ENCODE results near the gene LYPD4.

LYPD4 gene

DNA sequence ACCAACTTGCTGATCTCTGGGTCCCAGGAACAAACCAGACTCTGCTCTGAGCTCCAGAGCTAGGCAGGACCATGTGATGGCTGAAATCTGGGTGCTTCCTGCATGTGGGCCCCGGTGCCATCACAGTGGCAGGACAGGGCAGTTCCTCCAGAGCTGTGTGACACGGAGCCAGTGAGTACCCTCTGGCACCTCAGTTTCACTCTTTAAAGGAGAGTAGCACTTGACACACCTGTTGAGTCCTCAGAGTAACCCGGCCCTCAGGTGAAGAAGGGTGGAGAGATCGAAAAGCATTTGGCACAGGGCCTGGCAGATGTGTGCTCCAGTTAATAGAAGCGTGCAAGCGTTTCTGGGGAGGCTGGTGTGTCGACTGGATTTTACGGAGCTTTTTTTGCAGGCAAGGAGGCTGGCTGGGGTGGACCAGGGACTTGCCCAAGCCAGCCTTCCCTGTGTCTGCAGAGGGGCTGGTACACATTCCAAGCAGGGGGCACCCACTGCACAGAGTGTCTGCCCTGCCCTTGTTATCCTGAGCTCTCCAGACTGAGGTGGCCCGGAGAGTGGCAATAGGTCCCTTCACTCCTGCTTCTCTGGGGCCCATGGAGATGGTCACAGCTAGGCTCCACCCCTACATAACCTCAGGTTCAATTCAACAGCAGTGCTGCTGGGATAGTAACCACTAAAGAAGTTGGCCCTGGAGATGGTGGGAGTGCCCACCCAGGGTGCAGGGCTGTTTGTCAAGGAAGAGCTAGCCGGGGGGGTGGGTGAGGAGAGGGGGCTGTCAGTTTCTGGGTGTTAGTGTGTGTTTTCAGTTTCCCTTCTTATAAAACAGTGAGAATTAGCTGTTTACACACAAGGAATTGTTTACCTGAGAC is 23.9 kb upstream of the LYPD4 start:
- H3K9me3 ChIP-seq = no peaks in the 10 kb centered on the region
- H3K4me3 ChIP-seq = peak overlapping the region; percentile 31; the same call in 1 of the 2 replicates
- TF ChIP-seq Cebpa-rat (IDR thresholded peaks at IDR 0.05) = no peak
- peak overlapping the region; percentile 74 for H3K9ac ChIP-seq
- peaks cover 94% of the 10 kb centered on the region for H4K20me1 ChIP-seq
- peaks cover 91% of the 10 kb centered on the region for H3K36me3 ChIP-seq
- no peaks in the 10 kb centered on the region for H3K27me3 ChIP-seq
- H3K4me1 ChIP-seq = peaks cover 100% of the 10 kb centered on the region
- peak overlapping the region; percentile 97 for H3K27ac ChIP-seq
- peak overlapping the region; percentile 99 for H3K4me2 ChIP-seq

DNA sequence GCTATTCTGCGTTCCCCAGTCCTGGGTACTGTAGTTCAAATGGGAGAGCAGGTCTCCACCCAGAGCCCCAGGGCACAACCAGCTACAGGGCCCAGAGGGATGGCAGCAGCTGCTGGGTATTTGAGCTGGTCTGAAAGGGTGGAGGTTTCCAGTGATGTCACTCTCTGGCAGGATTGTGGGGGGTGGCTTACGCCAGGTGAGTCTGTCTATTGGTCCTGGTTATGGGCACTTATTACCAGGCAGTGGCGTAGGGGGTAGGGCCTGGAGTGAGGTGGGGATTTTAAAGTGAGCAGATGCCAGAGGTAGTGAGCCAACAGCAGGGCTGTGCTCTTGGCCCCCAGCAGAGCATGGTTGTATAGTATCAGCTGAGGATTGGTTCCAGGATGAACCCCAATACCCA is 21.8 kb upstream of the LYPD4 start:
- Histone ChIP-seq H4K20me1 (peaks cover 100% of the 10 kb centered on the region), H3K4me3 (no peak overlapping the region), H3K27ac (peak overlapping the region; percentile 55; the same call in 1 of the 2 replicates), H3K4me2 (peak overlapping the region; percentile 99), H3K27me3 (no peaks in the 10 kb centered on the region), H3K9me3 (no peaks in the 10 kb centered on the region), H3K4me1 (peaks cover 100% of the 10 kb centered on the region), H3K9ac (peak overlapping the region; percentile 74), H3K36me3 (peaks cover 100% of the 10 kb centered on the region)
- no peak for TF ChIP-seq Cebpa-rat (IDR thresholded peaks at IDR 0.05)

DNA sequence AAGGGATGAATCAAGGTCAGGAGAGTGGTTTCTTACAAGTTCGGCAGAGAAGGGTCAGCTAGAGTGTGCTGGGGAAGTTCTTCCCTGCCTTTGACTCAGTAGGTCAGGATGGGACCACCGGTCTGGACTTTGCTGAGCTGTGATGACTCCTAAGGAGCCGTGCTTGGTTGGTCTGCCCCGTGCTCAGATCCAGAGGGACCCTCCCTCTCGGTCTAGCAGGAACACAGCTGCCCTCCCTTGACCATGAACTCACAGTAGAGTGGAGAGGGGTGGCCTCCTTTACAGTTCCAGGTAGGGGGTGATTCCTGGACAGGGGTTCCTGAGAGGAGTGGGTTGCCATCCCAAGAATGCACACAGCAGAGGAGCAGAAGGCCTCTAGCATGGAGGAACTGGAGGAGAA is 19.9 kb upstream of the LYPD4 start:
- H3K9me3 ChIP-seq = no peaks in the 10 kb centered on the region
- peaks cover 86% of the 10 kb centered on the region for H3K4me1 ChIP-seq
- H3K4me2 ChIP-seq = peak overlapping the region; percentile 99
- H3K9ac ChIP-seq = peak overlapping the region; percentile 100
- H3K27me3 ChIP-seq = no peaks in the 10 kb centered on the region
- H3K4me3 ChIP-seq = no peak overlapping the region
- peaks cover 88% of the 10 kb centered on the region for H3K36me3 ChIP-seq
- no peak for TF ChIP-seq Cebpa-rat (IDR thresholded peaks at IDR 0.05)
- peak overlapping the region; percentile 48 for H3K27ac ChIP-seq
- H4K20me1 ChIP-seq = peaks cover 88% of the 10 kb centered on the region

DNA sequence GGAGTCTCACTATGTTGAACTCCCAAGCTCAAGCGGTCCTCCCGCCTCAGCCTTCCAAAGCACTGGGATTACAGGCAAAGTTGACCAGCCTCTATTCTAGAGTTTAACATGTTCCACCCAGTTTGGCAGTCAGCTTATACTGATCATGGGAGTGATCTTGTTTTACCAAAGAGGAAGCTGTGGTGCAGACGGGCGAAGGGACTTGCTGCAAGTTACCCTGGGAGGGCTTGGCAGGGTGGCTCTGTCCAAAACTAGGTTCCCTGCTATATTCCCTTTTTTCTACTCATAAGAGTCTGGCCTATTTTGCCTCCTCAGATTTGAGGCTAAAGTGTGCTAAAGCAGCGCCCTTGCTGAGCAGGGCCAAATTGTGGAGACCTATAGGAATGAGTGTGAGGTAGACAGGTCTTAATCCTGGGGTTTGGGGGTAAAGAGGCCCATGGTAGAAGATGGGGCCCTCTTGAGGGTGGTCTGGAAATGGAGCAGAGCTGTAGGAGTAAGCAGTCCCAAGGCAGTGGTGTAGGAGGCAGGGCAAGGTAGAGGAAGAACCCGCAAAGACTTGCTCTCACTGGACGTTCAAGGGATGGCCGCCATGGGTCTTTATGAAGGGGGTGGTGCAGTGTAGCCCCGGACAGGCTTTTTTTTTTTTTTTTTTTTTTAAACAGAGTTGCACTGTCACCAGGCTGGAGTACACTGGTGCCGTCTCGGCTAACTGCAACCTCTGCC is 18.9 kb upstream of the LYPD4 start:
- H3K4me3 ChIP-seq = peak overlapping the region; percentile 98
- peaks cover 85% of the 10 kb centered on the region for H3K4me1 ChIP-seq

DNA sequence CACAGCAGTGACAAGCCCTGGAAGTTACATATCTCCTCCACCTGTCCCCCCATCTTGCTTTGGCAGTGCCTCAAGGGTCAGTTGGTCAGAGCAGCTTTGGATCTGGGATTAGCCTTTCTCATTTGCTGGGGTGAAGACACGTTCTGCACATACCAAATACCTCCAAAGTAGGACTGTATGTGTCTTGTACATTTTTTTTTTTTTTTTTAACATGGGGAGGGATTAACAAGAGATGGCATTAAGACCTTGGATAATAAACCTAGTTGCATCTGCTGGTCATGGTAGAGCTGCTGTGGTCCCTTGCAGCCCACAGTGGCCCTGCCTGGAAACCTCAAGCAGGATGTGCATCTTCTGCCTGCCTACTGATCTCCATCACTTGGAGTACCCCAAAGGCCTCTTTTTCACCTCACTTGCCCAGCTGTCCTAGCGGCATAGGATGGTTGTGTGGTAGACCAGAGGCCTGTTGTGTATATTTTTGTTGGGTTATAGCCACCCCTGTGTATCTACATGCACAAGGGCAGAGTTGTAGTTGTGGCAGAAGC is 18.0 kb upstream of the LYPD4 start:
- peaks cover 69% of the 10 kb centered on the region for H4K20me1 ChIP-seq
- H3K4me3 ChIP-seq = peak overlapping the region; percentile 98
- H3K9me3 ChIP-seq = no peaks in the 10 kb centered on the region
- H3K27me3 ChIP-seq = no peaks in the 10 kb centered on the region
- H3K36me3 ChIP-seq = peaks cover 70% of the 10 kb centered on the region
- H3K4me1 ChIP-seq = peaks cover 85% of the 10 kb centered on the region
- peak overlapping the region; percentile 100 for H3K27ac ChIP-seq
- H3K4me2 ChIP-seq = peak overlapping the region; percentile 99
- TF ChIP-seq Cebpa-rat (IDR thresholded peaks at IDR 0.05) = no peak
- peak overlapping the region; percentile 100 for H3K9ac ChIP-seq

More for the DNA sequence above, 18.9 kb upstream of the LYPD4 start:
- Histone ChIP-seq H3K9me3 (no peaks in the 10 kb centered on the region), H3K4me2 (peak overlapping the region; percentile 99), H3K27me3 (no peaks in the 10 kb centered on the region), H4K20me1 (peaks cover 77% of the 10 kb centered on the region), H3K9ac (peak overlapping the region; percentile 100), H3K36me3 (peaks cover 78% of the 10 kb centered on the region), H3K27ac (peak overlapping the region; percentile 100)
- no peak for TF ChIP-seq Cebpa-rat (IDR thresholded peaks at IDR 0.05)

DNA sequence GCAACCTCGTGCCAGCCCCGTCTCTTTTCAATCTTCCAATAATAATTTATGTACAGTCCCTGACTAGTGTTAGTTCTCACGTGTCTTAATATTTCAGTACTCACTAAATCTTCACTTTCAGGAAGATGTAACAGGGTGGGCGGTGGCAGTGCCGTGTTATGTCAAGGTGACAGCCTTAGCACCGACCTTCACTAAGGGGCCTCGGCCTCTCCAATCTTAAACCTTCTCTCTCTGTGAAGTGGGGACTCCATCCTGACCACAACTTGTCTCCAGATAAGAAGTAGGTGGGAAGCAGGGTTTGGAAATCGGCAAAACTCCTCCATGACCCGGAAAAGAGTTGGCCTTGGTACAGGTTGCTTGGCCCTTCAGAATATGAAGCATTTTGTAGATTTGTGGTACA is 17.4 kb upstream of the LYPD4 start:
- Histone ChIP-seq H3K4me1 (peaks cover 83% of the 10 kb centered on the region), H3K27ac (peak overlapping the region; percentile 100; the same call in 1 of the 2 replicates), H3K4me2 (peak overlapping the region; percentile 99), H3K36me3 (peaks cover 63% of the 10 kb centered on the region), H3K9ac (peak overlapping the region; percentile 100), H3K27me3 (no peaks in the 10 kb centered on the region), H3K9me3 (no peaks in the 10 kb centered on the region), H3K4me3 (peak overlapping the region; percentile 98), H4K20me1 (peaks cover 62% of the 10 kb centered on the region)
- TF ChIP-seq Cebpa-rat (IDR thresholded peaks at IDR 0.05) = no peak

DNA sequence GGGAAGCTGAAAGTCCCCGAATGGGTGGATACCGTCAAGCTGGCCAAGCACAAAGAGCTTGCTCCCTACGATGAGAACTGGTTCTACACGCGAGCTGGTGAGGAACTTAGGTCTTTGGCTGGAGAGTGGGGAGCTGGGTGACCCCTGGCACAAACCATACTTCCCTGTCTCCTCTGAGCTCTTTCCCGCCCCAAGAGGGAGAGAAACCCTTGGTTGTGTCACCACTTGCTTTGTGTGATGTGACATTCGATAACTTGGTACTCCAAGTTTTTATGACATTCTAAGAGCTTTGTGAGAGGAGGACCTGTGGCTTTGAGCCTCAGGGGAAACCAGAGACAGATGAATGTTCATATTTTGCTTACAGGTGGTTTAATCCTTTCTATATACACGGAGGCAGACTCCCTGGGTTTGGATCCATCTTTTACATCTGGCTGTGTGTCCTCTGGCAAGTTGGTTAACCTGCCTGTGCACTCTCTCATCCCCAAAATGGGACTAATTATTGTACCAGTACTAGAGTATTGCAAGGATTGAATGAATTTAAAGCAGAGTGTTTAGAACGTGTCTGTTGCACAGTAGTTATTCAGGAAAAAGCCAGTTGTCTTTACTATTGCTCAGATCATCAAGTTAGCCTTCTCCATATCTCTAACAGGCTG is 16.8 kb upstream of the LYPD4 start:
- Histone ChIP-seq H3K4me2 (peak overlapping the region; percentile 99), H3K4me3 (peak overlapping the region; percentile 98), H3K9me3 (no peaks in the 10 kb centered on the region), H3K27ac (peak overlapping the region; percentile 100), H3K9ac (peak overlapping the region; percentile 100), H4K20me1 (peaks cover 56% of the 10 kb centered on the region), H3K4me1 (peaks cover 77% of the 10 kb centered on the region), H3K27me3 (no peaks in the 10 kb centered on the region), H3K36me3 (peaks cover 57% of the 10 kb centered on the region)
- no peak for TF ChIP-seq Cebpa-rat (IDR thresholded peaks at IDR 0.05)

DNA sequence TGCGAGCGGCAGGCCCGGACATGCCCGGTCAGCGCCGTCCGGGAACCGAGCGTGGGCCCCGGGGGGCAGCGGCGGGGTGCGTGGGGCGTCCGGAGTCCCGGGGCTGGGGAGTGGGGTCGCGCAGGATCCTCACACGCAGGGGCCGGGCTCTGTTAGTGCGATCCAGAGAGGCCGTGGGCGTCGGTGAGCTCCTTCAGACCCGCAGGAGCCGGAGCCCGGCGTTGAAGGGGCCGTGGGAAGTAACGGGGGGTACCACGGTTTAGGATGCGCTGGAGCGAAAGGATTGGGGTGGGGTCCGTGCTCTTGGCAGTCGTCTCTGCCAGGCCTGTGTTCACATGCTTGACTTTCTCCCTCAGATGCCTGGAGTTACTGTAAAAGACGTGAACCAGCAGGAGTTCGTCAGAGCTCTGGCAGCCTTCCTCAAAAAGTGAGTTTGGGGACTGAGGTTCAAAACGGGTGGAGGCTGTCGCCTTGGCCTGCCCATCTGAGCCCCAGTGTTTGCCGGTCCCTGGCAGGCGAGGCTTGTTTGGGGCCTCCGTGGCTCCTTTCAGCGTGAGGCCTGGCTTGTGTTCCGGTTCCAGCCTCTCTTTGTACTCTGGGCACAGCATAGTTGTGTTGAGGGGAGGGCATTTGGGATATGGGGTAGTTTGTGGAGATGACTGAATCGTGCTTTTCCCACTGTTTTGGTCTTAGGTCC is 16.1 kb upstream of the LYPD4 start:
- Histone ChIP-seq H4K20me1 (peaks cover 49% of the 10 kb centered on the region), H3K4me1 (peaks cover 70% of the 10 kb centered on the region), H3K27me3 (no peaks in the 10 kb centered on the region), H3K36me3 (peaks cover 50% of the 10 kb centered on the region), H3K27ac (peak overlapping the region; percentile 100), H3K4me3 (peak overlapping the region; percentile 98), H3K4me2 (peak overlapping the region; percentile 99), H3K9ac (peak overlapping the region; percentile 100), H3K9me3 (no peaks in the 10 kb centered on the region)
- no peak for TF ChIP-seq Cebpa-rat (IDR thresholded peaks at IDR 0.05)

Data from BLaER1 (cell line).